Spinal cord (tissue), 10 donors: ENCODE measurements around the gene LSS. TPM values are rescaled to one million over a fixed set of nuclear protein-coding genes. Genes with fewer than 3 reads are reported as not detected.
A peak's percentile ranks its signal among the peaks of the same experiment; 100 is the strongest.
"Not testable (repeated sequence)": the region's sequence is repeated elsewhere in the genome, so short reads cannot be mapped to it uniquely, and the experiment has no call there.

Experiments
- DNase-seq, 6 donors: peaks; one replicate each; pipeline versions ENCODE4 v3.0.0 to v3.0.0-alpha.2; 2013 to 2015; ENCODE audit warnings: low spot score in 6 of 6, low read depth in 4 of 6
- H3K27ac ChIP-seq: one replicate; pipeline ENCODE4 v1.5.1; 2013; ENCODE audit warnings: low read depth, low read length, control low read depth
- H3K27me3 ChIP-seq: one replicate; pipeline ENCODE4 v1.6.1; 2013; ENCODE audit warnings: low read length; ENCODE audit not compliant: control insufficient read depth, insufficient read depth
- H3K36me3 ChIP-seq: one replicate; pipeline ENCODE4 v1.6.1; 2013; ENCODE audit warnings: low read length; ENCODE audit not compliant: control insufficient read depth, insufficient read depth
- H3K4me1 ChIP-seq: one replicate; pipeline ENCODE4 v1.6.1; 2013; ENCODE audit warnings: low read length; ENCODE audit not compliant: control insufficient read depth, insufficient read depth
- H3K4me3 ChIP-seq: one replicate; pipeline ENCODE4 v1.5.1; 2013; ENCODE audit warnings: low read depth, low read length, control low read depth
- H3K9me3 ChIP-seq: one replicate; pipeline ENCODE4 v1.6.1; 2013; ENCODE audit warnings: low read length; ENCODE audit not compliant: control insufficient read depth, insufficient read depth
- WGBS: methylation state at CpG from one replicate; pipeline ENCODE4 v1.1.5; 2013; ENCODE audit warnings: missing lambda C conversion rate; ENCODE audit not compliant: insufficient coverage; 5-methylcytosine and 5-hydroxymethylcytosine counted together
- polyA plus RNA-seq, 2 donors: library from polyadenylated mRNA; unstranded; fragments of 120-200 nt; gene quantifications; one replicate each; pipeline ENCODE4 v1.2.1, GENCODE V29; 2013; ENCODE audit not compliant: insufficient read length in 2 of 2
- total RNA-seq, 2 donors: library from RNA; depleted of rRNA in 1 of 2; stranded (reverse); fragments of 120-200 nt in 1 of 2; fragments of >200 nt in 1 of 2; gene quantifications; one replicate each; pipeline versions ENCODE4 v1.2.3 to v1.2.4, GENCODE V29; 2013 to 2014
- donor health status: healthy.

LSS gene
- total and polyA plus RNA-seq, 4 donors: 55.6 to 167 (median 115) TPM

- 100% methylated on average over 1 of the region's 1 CpG for WGBS
- H3K27me3 ChIP-seq: no peaks in the 10 kb centered on the region
- H3K4me1 ChIP-seq: no peaks in the 10 kb centered on the region
- no peak for DNase-seq
- peaks cover 6% of the 10 kb centered on the region for H3K9me3 ChIP-seq
- no peak overlapping the region for H3K27ac ChIP-seq
- H3K4me3 ChIP-seq: no peak overlapping the region
- peaks cover 3% of the 10 kb centered on the region for H3K36me3 ChIP-seq
Measured at GRCh38 chr21:46173573-46173972, 55.0 kb downstream of the LSS start.

GRCh38 chr21:46172863-46173528, 55.6 kb downstream of the LSS start:
- Histone ChIP-seq H3K27ac (no peak overlapping the region), H3K27me3 (no peaks in the 10 kb centered on the region), H3K9me3 (peaks cover 6% of the 10 kb centered on the region), H3K4me3 (no peak overlapping the region), H3K36me3 (peaks cover 8% of the 10 kb centered on the region), H3K4me1 (no peaks in the 10 kb centered on the region)
- no peak for DNase-seq
- 92% methylated on average over 6 of the region's 6 CpGs for WGBS

- no peaks in the 10 kb centered on the region for H3K4me1 ChIP-seq
- no peaks in the 10 kb centered on the region for H3K27me3 ChIP-seq
- no peak for DNase-seq
- no peak overlapping the region for H3K4me3 ChIP-seq
- peaks cover 9% of the 10 kb centered on the region for H3K36me3 ChIP-seq
- no peak overlapping the region for H3K27ac ChIP-seq
- WGBS: 86% methylated on average over 18 of the region's 21 CpGs
- peaks cover 6% of the 10 kb centered on the region for H3K9me3 ChIP-seq
Measured at GRCh38 chr21:46171996-46172862, 56.3 kb downstream of the LSS start.

- H3K4me1 ChIP-seq: no peaks in the 10 kb centered on the region
- no peaks in the 10 kb centered on the region for H3K27me3 ChIP-seq
- no peak overlapping the region for H3K4me3 ChIP-seq
- peaks cover 6% of the 10 kb centered on the region for H3K9me3 ChIP-seq
- H3K27ac ChIP-seq: no peak overlapping the region
- peaks cover 9% of the 10 kb centered on the region for H3K36me3 ChIP-seq
- no peak for DNase-seq
- WGBS: 80% methylated on average over 1 of the region's 2 CpGs
Measured at GRCh38 chr21:46171585-46171984, 57.0 kb downstream of the LSS start.

- not testable (repeated sequence) for H3K27ac ChIP-seq, H3K27me3 ChIP-seq, H3K4me3 ChIP-seq, H3K9me3 ChIP-seq, H3K4me1 ChIP-seq, DNase-seq, H3K36me3 ChIP-seq
- no CpG with 5 or more reads among the region's 1 CpG for WGBS
Measured at GRCh38 chr21:46170436-46171193, 58.0 kb downstream of the LSS start.

GRCh38 chr21:46168659-46169386, 59.8 kb downstream of the LSS start:
- H3K36me3 ChIP-seq: peaks cover 9% of the 10 kb centered on the region
- 94% methylated on average over 3 of the region's 8 CpGs for WGBS
- DNase-seq: peak in 1 of 6 donors; percentile 51
- no peaks in the 10 kb centered on the region for H3K9me3 ChIP-seq
- H3K4me3 ChIP-seq: no peak overlapping the region
- H3K27ac ChIP-seq: no peak overlapping the region
- no peaks in the 10 kb centered on the region for H3K27me3 ChIP-seq
- no peaks in the 10 kb centered on the region for H3K4me1 ChIP-seq

- DNase-seq: no peak
- Histone ChIP-seq H3K4me1 (no peaks in the 10 kb centered on the region), H3K27me3 (no peaks in the 10 kb centered on the region), H3K36me3 (peaks cover 9% of the 10 kb centered on the region), H3K27ac (no peak overlapping the region), H3K4me3 (no peak overlapping the region), H3K9me3 (no peaks in the 10 kb centered on the region)
- WGBS: 89% methylated on average over 11 of the region's 14 CpGs
Measured at GRCh38 chr21:46168238-46168637, 60.3 kb downstream of the LSS start.

- H3K27me3 ChIP-seq: peaks cover 7% of the 10 kb centered on the region
- peaks cover 27% of the 10 kb centered on the region for H3K36me3 ChIP-seq
- H3K4me3 ChIP-seq: no peak overlapping the region
- no peaks in the 10 kb centered on the region for H3K9me3 ChIP-seq
- no peak overlapping the region for H3K27ac ChIP-seq
- H3K4me1 ChIP-seq: no peaks in the 10 kb centered on the region
- no peak for DNase-seq
Measured at GRCh38 chr21:46165098-46165497, 63.5 kb downstream of the LSS start.

- Histone ChIP-seq H3K9me3 (no peaks in the 10 kb centered on the region), H3K4me1 (no peaks in the 10 kb centered on the region), H3K4me3 (no peak overlapping the region), H3K27ac (no peak overlapping the region), H3K27me3 (peaks cover 7% of the 10 kb centered on the region), H3K36me3 (peaks cover 37% of the 10 kb centered on the region)
- WGBS: no CpG with 5 or more reads among the region's 4 CpGs
- no peak for DNase-seq
Measured at GRCh38 chr21:46163380-46163779, 65.2 kb downstream of the LSS start.
